Peyer's patch (tissue), 4 donors: ENCODE data around the gene FLT4.

Experiments
- CTCF ChIP-seq, 6 experiments: fragments of 450-650 bp in 4 of 6; fragments of 200-600 bp in 2 of 6; sonication (generic) in 1 of 6; IDR thresholded peaks; one replicate each; pipeline ENCODE4 v1.5.1; 2017 to 2019; ENCODE audit warnings: antibody characterized with exemption in 6 of 6, mild to moderate bottlenecking in 3 of 6, moderate library complexity in 1 of 6
- POLR2A ChIP-seq, 2 donors: fragments of 450-650 bp; IDR thresholded peaks; one replicate each; pipeline ENCODE4 v1.5.1; 2017; ENCODE audit warnings: antibody characterized with exemption in 2 of 2, mild to moderate bottlenecking in 2 of 2, moderate library complexity in 2 of 2

GRCh38 chr5:180591311-180591887, 58.0 kb downstream of the FLT4 start, which contains the start of gene SCGB3A1:
- TF ChIP-seq CTCF (IDR thresholded peaks at IDR 0.05) = no peak
- TF ChIP-seq POLR2A (IDR thresholded peaks at IDR 0.05) = no peak
